ENCODE measurements around the gene MRPL55.

The MRPL55 gene

DNA sequence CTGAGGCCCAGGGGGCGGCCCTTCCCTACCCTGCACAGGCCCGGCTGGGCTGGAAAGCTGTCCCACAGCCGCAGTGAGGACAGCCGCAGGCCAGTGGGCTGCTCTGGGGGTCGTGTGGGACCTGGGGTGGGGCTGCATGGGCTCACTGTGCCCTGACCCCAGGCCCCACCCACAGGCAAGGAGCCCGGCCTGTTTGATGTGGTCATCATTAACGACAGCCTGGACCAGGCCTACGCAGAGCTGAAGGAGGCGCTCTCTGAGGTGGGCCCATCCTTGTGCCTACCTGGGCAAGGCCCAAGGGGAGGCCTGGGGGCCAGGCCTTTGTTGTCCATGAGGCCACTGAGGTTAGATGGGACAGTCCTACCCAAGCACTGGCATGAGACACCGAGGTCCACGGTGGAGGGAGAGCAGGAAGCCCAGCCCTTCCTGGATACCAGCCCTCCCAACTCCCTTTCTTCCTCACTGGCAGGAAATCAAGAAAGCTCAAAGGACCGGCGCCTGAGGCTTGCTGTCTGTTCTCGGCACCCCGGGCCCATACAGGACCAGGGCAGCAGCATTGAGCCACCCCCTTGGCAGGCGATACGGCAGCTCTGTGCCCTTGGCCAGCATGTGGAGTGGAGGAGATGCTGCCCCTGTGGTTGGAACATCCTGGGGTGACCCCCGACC, 39.2 kb upstream of the MRPL55 start:
- no peak overlapping the region for H3K4ac ChIP-seq (ENCODE audit: low read depth, low read length)
- H2AK5ac ChIP-seq (ENCODE audit: low read length) = no peak overlapping the region
- H3K36me3 ChIP-seq (ENCODE audit: control insufficient read depth, insufficient read depth, low read length) = no peaks in the 10 kb centered on the region
- no peak for DNase-seq
- no CpG with 5 or more reads among the region's 18 CpGs for WGBS (ENCODE audit: extremely low coverage, insufficient coverage, low lambda C conversion rate)
- peaks cover 14% of the 10 kb centered on the region for H3K79me1 ChIP-seq (ENCODE audit: low read length)
- H4K5ac ChIP-seq (ENCODE audit: low read length) = no peak overlapping the region
- no peak overlapping the region for H3K4me3 ChIP-seq (ENCODE audit: low read length)
- H3K27ac ChIP-seq (ENCODE audit: low read depth, low read length) = no peak overlapping the region
- no peak overlapping the region for H2BK5ac ChIP-seq (ENCODE audit: low read length)
- peaks cover 9% of the 10 kb centered on the region for H3K79me2 ChIP-seq (ENCODE audit: control insufficient read depth, insufficient read depth, low read length)
- no peak overlapping the region for H3K23ac ChIP-seq (ENCODE audit: low read length)
- H4K8ac ChIP-seq (ENCODE audit: low read depth, low read length) = no peak overlapping the region
- H3K4me1 ChIP-seq (ENCODE audit: control insufficient read depth, low read depth, low read length) = no peaks in the 10 kb centered on the region
- no peaks in the 10 kb centered on the region for H3K27me3 ChIP-seq (ENCODE audit: insufficient read depth, low read length, poor library complexity)
- H3K18ac ChIP-seq (ENCODE audit: low read length) = no peak overlapping the region
- no peak overlapping the region for H3K4me2 ChIP-seq (ENCODE audit: low read length)
- H3K9ac ChIP-seq (ENCODE audit: low read length) = no peak overlapping the region
- H2BK15ac ChIP-seq (replicated peaks; ENCODE audit: low read depth) = no peak overlapping the region
- H3K56ac ChIP-seq (ENCODE audit: low read length) = no peak overlapping the region
- H2BK120ac ChIP-seq (ENCODE audit: low read depth, low read length) = no peak overlapping the region

DNA sequence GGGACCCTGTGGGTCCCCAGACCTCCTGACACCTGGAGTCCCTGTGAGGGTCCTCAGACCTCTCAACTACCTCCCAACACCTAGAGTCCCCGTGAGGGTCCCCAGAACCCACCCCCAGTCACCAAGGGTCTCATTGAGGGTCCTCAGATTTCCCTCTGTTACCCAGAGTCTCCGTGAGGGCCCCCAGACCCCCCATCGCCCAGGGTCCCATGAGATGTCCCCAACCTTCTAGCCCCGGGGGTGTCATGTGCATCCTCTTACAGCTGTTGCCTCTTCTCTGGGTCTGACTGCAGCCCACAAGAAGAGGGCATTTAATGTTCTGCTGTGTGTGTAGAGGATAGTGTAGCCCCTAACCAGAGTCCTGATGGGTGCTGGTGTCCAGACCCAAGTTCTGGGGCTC, 38.7 kb upstream of the MRPL55 start:
- no peak for DNase-seq
- no peak overlapping the region for H3K18ac ChIP-seq (ENCODE audit: low read length)
- no peak overlapping the region for H3K4ac ChIP-seq (ENCODE audit: low read depth, low read length)
- no peak overlapping the region for H3K9ac ChIP-seq (ENCODE audit: low read length)
- H4K8ac ChIP-seq (ENCODE audit: low read depth, low read length) = no peak overlapping the region
- peaks cover 14% of the 10 kb centered on the region for H3K79me2 ChIP-seq (ENCODE audit: control insufficient read depth, insufficient read depth, low read length)
- no CpG with 5 or more reads among the region's 4 CpGs for WGBS (ENCODE audit: extremely low coverage, insufficient coverage, low lambda C conversion rate)
- no peak overlapping the region for H3K4me3 ChIP-seq (ENCODE audit: low read length)
- no peak overlapping the region for H4K5ac ChIP-seq (ENCODE audit: low read length)
- H3K79me1 ChIP-seq (ENCODE audit: low read length) = peaks cover 18% of the 10 kb centered on the region
- no peak overlapping the region for H2BK15ac ChIP-seq (replicated peaks; ENCODE audit: low read depth)
- H2BK120ac ChIP-seq (ENCODE audit: low read depth, low read length) = no peak overlapping the region
- no peaks in the 10 kb centered on the region for H3K27me3 ChIP-seq (ENCODE audit: insufficient read depth, low read length, poor library complexity)
- H3K56ac ChIP-seq (ENCODE audit: low read length) = no peak overlapping the region
- H3K23ac ChIP-seq (ENCODE audit: low read length) = no peak overlapping the region
- H3K4me1 ChIP-seq (ENCODE audit: control insufficient read depth, low read depth, low read length) = no peaks in the 10 kb centered on the region
- H3K27ac ChIP-seq (ENCODE audit: low read depth, low read length) = no peak overlapping the region
- no peak overlapping the region for H2BK5ac ChIP-seq (ENCODE audit: low read length)
- H3K4me2 ChIP-seq (ENCODE audit: low read length) = no peak overlapping the region
- H2AK5ac ChIP-seq (ENCODE audit: low read length) = no peak overlapping the region
- H3K36me3 ChIP-seq (ENCODE audit: control insufficient read depth, insufficient read depth, low read length) = no peaks in the 10 kb centered on the region

DNA sequence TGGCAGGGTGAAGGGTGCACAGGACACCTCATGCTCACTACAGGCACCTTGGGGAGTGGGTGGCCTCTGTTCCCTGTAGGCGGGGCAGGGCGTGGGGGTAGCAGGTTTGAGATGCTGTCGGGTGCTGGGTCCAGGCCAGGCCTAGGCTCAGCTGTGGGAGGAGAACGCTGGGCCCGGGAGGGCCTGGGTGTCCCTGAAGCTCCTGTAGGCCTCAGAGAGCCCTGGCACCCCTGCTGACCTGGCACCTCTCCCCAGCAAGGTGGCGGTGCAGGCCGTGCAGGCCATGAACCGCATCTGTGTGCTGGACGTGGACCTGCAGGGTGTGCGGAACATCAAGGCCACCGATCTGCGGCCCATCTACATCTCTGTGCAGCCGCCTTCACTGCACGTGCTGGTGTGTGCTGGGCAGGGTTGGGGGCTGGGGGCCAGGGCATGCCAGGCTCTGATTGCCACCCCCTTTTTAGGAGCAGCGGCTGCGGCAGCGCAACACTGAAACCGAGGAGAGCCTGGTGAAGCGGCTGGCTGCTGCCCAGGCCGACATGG, 38.1 kb upstream of the MRPL55 start:
- no peak overlapping the region for H4K8ac ChIP-seq (ENCODE audit: low read depth, low read length)
- no peak overlapping the region for H2AK5ac ChIP-seq (ENCODE audit: low read length)
- no peak overlapping the region for H3K27ac ChIP-seq (ENCODE audit: low read depth, low read length)
- no peak for DNase-seq
- H3K4ac ChIP-seq (ENCODE audit: low read depth, low read length) = no peak overlapping the region
- H3K18ac ChIP-seq (ENCODE audit: low read length) = no peak overlapping the region
- H3K9ac ChIP-seq (ENCODE audit: low read length) = no peak overlapping the region
- H3K79me1 ChIP-seq (ENCODE audit: low read length) = peaks cover 22% of the 10 kb centered on the region
- H2BK15ac ChIP-seq (replicated peaks; ENCODE audit: low read depth) = no peak overlapping the region
- peaks cover 20% of the 10 kb centered on the region for H3K79me2 ChIP-seq (ENCODE audit: control insufficient read depth, insufficient read depth, low read length)
- H3K56ac ChIP-seq (ENCODE audit: low read length) = no peak overlapping the region
- H2BK120ac ChIP-seq (ENCODE audit: low read depth, low read length) = no peak overlapping the region
- H3K4me2 ChIP-seq (ENCODE audit: low read length) = no peak overlapping the region
- no peak overlapping the region for H2BK5ac ChIP-seq (ENCODE audit: low read length)
- no peaks in the 10 kb centered on the region for H3K36me3 ChIP-seq (ENCODE audit: control insufficient read depth, insufficient read depth, low read length)
- H3K27me3 ChIP-seq (ENCODE audit: insufficient read depth, low read length, poor library complexity) = no peaks in the 10 kb centered on the region
- H3K4me1 ChIP-seq (ENCODE audit: control insufficient read depth, low read depth, low read length) = no peaks in the 10 kb centered on the region
- no peak overlapping the region for H3K4me3 ChIP-seq (ENCODE audit: low read length)
- no CpG with 5 or more reads among the region's 20 CpGs for WGBS (ENCODE audit: extremely low coverage, insufficient coverage, low lambda C conversion rate)
- H4K5ac ChIP-seq (ENCODE audit: low read length) = no peak overlapping the region
- H3K23ac ChIP-seq (ENCODE audit: low read length) = no peak overlapping the region

DNA sequence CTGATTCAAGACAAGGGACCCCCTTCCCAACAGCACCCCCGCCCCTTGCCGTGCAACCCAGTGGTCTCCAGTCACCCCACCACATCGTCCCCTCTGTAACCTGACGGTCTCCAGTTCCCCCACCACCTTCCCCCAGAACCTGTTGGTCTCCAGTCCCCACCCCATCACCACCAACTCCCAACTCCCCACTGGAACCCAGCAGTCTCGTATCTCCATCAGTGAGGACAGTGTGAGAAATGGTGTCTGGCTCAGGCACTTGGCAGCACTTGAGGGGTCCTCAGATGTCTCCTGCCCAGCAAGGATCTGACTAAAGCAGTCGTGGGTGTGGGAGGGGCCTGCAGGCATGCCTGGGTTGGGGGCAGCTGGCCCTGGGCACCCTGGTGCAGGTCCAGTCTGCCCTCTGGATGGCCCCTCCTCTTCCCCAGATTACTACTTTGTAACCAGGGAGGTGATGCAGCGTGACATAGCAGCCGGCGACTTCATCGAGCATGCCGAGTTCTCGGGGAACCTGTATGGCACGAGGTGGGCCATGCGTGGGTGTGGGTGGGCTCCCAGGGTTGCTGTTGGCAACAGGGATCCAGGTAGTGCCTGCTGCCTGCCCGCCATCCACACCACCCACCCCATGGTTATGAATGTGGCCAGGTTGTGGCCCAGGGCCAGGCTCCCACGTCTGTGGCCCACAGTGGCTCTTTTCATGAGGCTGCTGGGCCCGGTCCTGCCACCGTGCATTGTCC, 37.5 kb upstream of the MRPL55 start:
- Histone ChIP-seq H3K18ac (ENCODE audit: low read length) (no peak overlapping the region), H3K56ac (ENCODE audit: low read length) (no peak overlapping the region), H3K4ac (ENCODE audit: low read depth, low read length) (no peak overlapping the region), H3K4me1 (ENCODE audit: control insufficient read depth, low read depth, low read length) (no peaks in the 10 kb centered on the region), H4K5ac (ENCODE audit: low read length) (no peak overlapping the region), H3K79me2 (ENCODE audit: control insufficient read depth, insufficient read depth, low read length) (peaks cover 26% of the 10 kb centered on the region), H3K79me1 (ENCODE audit: low read length) (peaks cover 28% of the 10 kb centered on the region), H3K9ac (ENCODE audit: low read length) (no peak overlapping the region), H3K27ac (ENCODE audit: low read depth, low read length) (no peak overlapping the region), H3K4me3 (ENCODE audit: low read length) (no peak overlapping the region), H3K36me3 (ENCODE audit: control insufficient read depth, insufficient read depth, low read length) (no peaks in the 10 kb centered on the region), H2BK5ac (ENCODE audit: low read length) (no peak overlapping the region), H2AK5ac (ENCODE audit: low read length) (no peak overlapping the region), H2BK120ac (ENCODE audit: low read depth, low read length) (no peak overlapping the region), H4K8ac (ENCODE audit: low read depth, low read length) (no peak overlapping the region), H2BK15ac (replicated peaks; ENCODE audit: low read depth) (no peak overlapping the region), H3K23ac (ENCODE audit: low read length) (no peak overlapping the region), H3K4me2 (ENCODE audit: low read length) (no peak overlapping the region), H3K27me3 (ENCODE audit: insufficient read depth, low read length, poor library complexity) (no peaks in the 10 kb centered on the region)
- no CpG with 5 or more reads among the region's 18 CpGs for WGBS (ENCODE audit: extremely low coverage, insufficient coverage, low lambda C conversion rate)
- no peak for DNase-seq

DNA sequence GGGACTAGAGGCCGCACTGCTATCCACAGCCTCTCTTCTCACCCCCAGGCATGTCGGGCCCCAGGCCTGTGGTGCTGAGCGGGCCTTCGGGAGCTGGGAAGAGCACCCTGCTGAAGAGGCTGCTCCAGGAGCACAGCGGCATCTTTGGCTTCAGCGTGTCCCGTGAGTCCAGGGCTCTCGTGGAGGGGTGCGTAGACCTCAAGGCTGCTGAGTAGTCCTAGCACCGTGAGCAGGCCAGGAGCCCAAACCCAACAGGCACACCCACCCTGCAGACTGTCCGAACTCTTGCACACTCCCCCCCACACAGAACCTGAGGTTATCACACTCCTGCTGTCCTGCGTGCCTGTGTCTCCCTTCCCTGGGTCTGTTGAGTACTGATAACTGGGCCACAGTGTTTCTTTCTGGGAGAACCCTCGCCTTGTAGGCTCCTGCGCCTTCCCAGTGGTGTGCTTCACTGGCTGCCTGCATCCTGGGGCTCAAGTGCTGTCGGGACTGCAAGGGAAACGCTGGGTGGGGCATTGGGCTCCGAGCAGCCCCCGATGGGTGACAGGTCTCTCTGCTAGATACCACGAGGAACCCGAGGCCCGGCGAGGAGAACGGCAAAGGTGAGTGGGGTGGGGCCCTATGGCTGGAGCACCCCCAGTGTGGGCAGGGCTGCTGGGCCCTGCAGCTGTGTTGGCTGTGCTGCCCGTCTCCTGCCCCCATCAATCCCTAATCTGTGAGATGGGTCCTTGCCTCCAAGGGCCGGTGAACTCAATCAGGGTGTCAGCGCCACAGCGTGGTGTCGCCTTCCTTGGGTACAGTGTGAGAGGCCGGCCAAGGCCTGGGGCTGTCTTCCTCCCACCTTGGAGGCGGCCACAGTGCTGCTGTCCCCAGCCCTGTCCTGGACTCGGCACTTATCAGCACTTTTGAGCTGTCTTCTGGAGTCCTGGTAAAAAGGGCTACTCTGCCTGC, 36.6 kb upstream of the MRPL55 start:
- no CpG with 5 or more reads among the region's 31 CpGs for WGBS (ENCODE audit: extremely low coverage, insufficient coverage, low lambda C conversion rate)
- Histone ChIP-seq H3K23ac (ENCODE audit: low read length) (no peak overlapping the region), H3K4me2 (ENCODE audit: low read length) (no peak overlapping the region), H3K4ac (ENCODE audit: low read depth, low read length) (no peak overlapping the region), H3K9ac (ENCODE audit: low read length) (no peak overlapping the region), H3K36me3 (ENCODE audit: control insufficient read depth, insufficient read depth, low read length) (no peaks in the 10 kb centered on the region), H3K4me1 (ENCODE audit: control insufficient read depth, low read depth, low read length) (no peaks in the 10 kb centered on the region), H2AK5ac (ENCODE audit: low read length) (no peak overlapping the region), H3K4me3 (ENCODE audit: low read length) (no peak overlapping the region), H3K18ac (ENCODE audit: low read length) (no peak overlapping the region), H3K79me2 (ENCODE audit: control insufficient read depth, insufficient read depth, low read length) (peaks cover 35% of the 10 kb centered on the region), H2BK15ac (replicated peaks; ENCODE audit: low read depth) (no peak overlapping the region), H3K56ac (ENCODE audit: low read length) (no peak overlapping the region), H2BK120ac (ENCODE audit: low read depth, low read length) (no peak overlapping the region), H3K27ac (ENCODE audit: low read depth, low read length) (no peak overlapping the region), H3K79me1 (ENCODE audit: low read length) (peaks cover 36% of the 10 kb centered on the region), H2BK5ac (ENCODE audit: low read length) (no peak overlapping the region), H3K27me3 (ENCODE audit: insufficient read depth, low read length, poor library complexity) (no peaks in the 10 kb centered on the region), H4K5ac (ENCODE audit: low read length) (no peak overlapping the region), H4K8ac (ENCODE audit: low read depth, low read length) (no peak overlapping the region)
- no peak for DNase-seq

All from mesendoderm (in vitro differentiated cells).